ENCODE measurements around the gene POMGNT2.

DNA sequence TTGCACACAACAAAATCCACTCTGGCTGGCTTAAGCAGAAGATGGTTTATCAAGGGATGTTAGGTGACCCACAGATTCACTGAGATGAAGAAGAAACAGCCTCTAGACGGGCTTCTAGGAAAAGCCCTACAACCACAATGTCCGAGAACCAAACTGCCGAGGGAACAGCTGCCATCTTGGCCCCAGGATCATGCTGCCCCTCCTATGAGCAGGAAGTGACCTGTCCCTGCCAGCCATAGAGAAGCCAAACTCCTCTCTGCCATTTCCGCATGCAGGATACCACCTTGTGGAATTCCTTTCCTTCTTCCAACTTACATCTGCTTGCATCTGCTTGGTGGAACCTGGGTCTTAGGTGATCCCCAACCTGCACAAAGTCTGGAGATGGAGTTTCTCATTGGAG, 11.4 kb upstream of the POMGNT2 start:
- TF ChIP-seq, protein P1, sequence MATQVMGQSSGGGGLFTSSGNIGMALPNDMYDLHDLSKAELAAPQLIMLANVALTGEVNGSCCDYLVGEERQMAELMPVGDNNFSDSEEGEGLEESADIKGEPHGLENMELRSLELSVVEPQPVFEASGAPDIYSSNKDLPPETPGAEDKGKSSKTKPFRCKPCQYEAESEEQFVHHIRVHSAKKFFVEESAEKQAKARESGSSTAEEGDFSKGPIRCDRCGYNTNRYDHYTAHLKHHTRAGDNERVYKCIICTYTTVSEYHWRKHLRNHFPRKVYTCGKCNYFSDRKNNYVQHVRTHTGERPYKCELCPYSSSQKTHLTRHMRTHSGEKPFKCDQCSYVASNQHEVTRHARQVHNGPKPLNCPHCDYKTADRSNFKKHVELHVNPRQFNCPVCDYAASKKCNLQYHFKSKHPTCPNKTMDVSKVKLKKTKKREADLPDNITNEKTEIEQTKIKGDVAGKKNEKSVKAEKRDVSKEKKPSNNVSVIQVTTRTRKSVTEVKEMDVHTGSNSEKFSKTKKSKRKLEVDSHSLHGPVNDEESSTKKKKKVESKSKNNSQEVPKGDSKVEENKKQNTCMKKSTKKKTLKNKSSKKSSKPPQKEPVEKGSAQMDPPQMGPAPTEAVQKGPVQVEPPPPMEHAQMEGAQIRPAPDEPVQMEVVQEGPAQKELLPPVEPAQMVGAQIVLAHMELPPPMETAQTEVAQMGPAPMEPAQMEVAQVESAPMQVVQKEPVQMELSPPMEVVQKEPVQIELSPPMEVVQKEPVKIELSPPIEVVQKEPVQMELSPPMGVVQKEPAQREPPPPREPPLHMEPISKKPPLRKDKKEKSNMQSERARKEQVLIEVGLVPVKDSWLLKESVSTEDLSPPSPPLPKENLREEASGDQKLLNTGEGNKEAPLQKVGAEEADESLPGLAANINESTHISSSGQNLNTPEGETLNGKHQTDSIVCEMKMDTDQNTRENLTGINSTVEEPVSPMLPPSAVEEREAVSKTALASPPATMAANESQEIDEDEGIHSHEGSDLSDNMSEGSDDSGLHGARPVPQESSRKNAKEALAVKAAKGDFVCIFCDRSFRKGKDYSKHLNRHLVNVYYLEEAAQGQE (IDR thresholded peaks at IDR 0.05; ENCODE audit: insufficient replicate concordance, low read depth), result no peak
- TF ChIP-seq, protein P2, sequence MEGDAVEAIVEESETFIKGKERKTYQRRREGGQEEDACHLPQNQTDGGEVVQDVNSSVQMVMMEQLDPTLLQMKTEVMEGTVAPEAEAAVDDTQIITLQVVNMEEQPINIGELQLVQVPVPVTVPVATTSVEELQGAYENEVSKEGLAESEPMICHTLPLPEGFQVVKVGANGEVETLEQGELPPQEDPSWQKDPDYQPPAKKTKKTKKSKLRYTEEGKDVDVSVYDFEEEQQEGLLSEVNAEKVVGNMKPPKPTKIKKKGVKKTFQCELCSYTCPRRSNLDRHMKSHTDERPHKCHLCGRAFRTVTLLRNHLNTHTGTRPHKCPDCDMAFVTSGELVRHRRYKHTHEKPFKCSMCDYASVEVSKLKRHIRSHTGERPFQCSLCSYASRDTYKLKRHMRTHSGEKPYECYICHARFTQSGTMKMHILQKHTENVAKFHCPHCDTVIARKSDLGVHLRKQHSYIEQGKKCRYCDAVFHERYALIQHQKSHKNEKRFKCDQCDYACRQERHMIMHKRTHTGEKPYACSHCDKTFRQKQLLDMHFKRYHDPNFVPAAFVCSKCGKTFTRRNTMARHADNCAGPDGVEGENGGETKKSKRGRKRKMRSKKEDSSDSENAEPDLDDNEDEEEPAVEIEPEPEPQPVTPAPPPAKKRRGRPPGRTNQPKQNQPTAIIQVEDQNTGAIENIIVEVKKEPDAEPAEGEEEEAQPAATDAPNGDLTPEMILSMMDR (IDR thresholded peaks at IDR 0.05; ENCODE audit: insufficient read depth, low read length), result no peak
- TF ChIP-seq GABPA (IDR thresholded peaks at IDR 0.05; ENCODE audit: low read depth), result no peak
- TF ChIP-seq POLR2AphosphoS5 (IDR thresholded peaks at IDR 0.05; ENCODE audit: low read depth), result no peak
- TF ChIP-seq SPI1 (IDR thresholded peaks at IDR 0.05; ENCODE audit: borderline replicate concordance, low read depth), result no peak
